Nephron (organoid): Measurements from ENCODE around the gene NIT2.

ENCODE experiments used
- H3K27ac Mint-ChIP-seq, 3 experiments: 2 replicates each; pipeline ENCODE4 v1.8.0; 2020; ENCODE audit warnings: mixed read lengths in 3 of 3, mild to moderate bottlenecking in 2 of 3, moderate library complexity in 1 of 3
- H3K27me3 Mint-ChIP-seq: 2 replicates; pipeline ENCODE4 v1.8.0; 2021; ENCODE audit warnings: low read depth, mild to moderate bottlenecking, moderate library complexity, mixed read lengths
- H3K36me3 Mint-ChIP-seq: 2 replicates; pipeline ENCODE4 v1.8.0; 2020; ENCODE audit warnings: low read depth, mixed read lengths
- H3K4me1 Mint-ChIP-seq: 2 replicates; pipeline ENCODE4 v1.8.0; 2020; ENCODE audit warnings: mixed read lengths
- H3K4me3 Mint-ChIP-seq, 3 experiments: 2 replicates each; pipeline ENCODE4 v1.8.0; 2020; ENCODE audit warnings: mild to moderate bottlenecking in 3 of 3, mixed read lengths in 3 of 3, moderate library complexity in 2 of 3
- H3K9me3 Mint-ChIP-seq: 2 replicates; pipeline ENCODE4 v1.8.0; 2020; ENCODE audit warnings: mixed read lengths
- TF ChIP-seq, protein P1 (sequence below), 3 experiments: fragments of 200-600 bp; sonication (generic); IDR thresholded peaks; one replicate each; pipeline ENCODE4 v1.5.0; 2021; ENCODE audit warnings: antibody characterized with exemption in 3 of 3; ENCODE audit not compliant: unreplicated experiment in 3 of 3

Gene NIT2

DNA sequence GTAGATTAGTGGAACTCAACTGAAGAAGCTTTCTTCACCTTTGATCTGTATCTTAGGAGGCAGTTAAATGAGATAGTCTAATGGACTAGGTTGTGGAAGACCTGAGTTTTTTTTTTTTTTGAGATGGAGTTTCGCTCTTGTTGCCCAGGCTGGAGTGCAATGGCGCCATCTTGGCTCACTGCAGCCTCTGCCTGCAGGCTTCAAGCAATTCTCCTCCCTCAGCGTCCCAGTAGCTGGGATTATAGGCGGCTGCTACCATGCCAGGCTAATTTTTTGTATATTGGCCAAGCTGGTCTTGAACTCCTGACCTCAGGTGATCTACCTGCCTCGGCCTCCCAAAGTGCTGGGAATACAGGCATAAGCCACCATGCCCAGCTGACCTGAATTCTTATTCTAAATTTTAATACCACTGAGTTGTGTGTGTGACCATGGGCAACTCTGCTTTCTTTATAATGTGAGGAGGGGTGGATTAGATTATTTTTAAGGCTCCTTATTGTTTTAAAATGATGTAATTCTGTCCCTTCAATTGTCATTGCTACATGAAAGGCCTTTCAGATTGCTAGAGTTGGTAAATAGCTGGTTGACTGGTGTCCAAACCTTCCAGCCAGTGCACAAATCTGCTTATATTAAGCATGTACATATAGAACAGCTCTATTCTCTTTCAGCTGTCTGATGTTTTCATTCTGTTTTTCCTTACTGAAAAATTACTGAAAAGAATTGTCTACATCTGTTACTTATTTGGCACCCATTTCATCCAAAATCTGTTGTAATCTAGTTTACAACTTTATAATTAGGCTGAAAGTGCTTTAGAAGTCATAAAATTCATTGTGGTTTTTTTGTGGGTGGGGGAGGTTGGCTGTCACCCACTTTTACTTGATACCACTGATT is 69.0 kb downstream of the NIT2 start:
- peaks cover 20% of the 10 kb centered on the region for H3K9me3 Mint-ChIP-seq
- peak overlapping the region; percentile 97 to 99 (median 98) for H3K27ac Mint-ChIP-seq
- H3K27me3 Mint-ChIP-seq = no peaks in the 10 kb centered on the region
- TF ChIP-seq, protein P1, sequence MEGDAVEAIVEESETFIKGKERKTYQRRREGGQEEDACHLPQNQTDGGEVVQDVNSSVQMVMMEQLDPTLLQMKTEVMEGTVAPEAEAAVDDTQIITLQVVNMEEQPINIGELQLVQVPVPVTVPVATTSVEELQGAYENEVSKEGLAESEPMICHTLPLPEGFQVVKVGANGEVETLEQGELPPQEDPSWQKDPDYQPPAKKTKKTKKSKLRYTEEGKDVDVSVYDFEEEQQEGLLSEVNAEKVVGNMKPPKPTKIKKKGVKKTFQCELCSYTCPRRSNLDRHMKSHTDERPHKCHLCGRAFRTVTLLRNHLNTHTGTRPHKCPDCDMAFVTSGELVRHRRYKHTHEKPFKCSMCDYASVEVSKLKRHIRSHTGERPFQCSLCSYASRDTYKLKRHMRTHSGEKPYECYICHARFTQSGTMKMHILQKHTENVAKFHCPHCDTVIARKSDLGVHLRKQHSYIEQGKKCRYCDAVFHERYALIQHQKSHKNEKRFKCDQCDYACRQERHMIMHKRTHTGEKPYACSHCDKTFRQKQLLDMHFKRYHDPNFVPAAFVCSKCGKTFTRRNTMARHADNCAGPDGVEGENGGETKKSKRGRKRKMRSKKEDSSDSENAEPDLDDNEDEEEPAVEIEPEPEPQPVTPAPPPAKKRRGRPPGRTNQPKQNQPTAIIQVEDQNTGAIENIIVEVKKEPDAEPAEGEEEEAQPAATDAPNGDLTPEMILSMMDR (IDR thresholded peaks at IDR 0.05; ENCODE audit: unreplicated experiment in 3 of 3) = no peak
- H3K36me3 Mint-ChIP-seq = peaks cover 30% of the 10 kb centered on the region
- H3K4me1 Mint-ChIP-seq = peaks cover 39% of the 10 kb centered on the region
- peak overlapping the region; percentile 92 to 96 (median 93) for H3K4me3 Mint-ChIP-seq

DNA sequence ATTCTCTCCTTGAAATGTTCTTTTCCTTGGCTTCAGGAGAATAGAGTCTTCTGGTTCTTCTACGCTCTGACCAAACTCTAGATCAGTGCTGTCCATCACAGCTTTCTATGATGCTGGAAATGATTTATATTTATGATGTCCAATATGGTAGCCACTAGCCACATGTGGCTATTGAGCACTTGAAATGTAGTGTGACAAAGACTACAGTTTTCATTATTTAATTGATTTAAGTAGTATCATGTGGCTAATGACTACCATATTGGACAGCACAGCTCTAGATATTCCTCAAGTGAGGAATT is 69.6 kb downstream of the NIT2 start:
- H3K4me3 Mint-ChIP-seq = peak overlapping the region; percentile 92 to 96 (median 93)
- peak overlapping the region in 1 of 3 experiments; percentile 12 for H3K27ac Mint-ChIP-seq
- H3K27me3 Mint-ChIP-seq = no peaks in the 10 kb centered on the region
- peaks cover 34% of the 10 kb centered on the region for H3K4me1 Mint-ChIP-seq
- TF ChIP-seq, protein P1 (IDR thresholded peaks at IDR 0.05; ENCODE audit: unreplicated experiment in 3 of 3) = no peak
- H3K9me3 Mint-ChIP-seq = peaks cover 24% of the 10 kb centered on the region
- H3K36me3 Mint-ChIP-seq = peaks cover 35% of the 10 kb centered on the region

DNA sequence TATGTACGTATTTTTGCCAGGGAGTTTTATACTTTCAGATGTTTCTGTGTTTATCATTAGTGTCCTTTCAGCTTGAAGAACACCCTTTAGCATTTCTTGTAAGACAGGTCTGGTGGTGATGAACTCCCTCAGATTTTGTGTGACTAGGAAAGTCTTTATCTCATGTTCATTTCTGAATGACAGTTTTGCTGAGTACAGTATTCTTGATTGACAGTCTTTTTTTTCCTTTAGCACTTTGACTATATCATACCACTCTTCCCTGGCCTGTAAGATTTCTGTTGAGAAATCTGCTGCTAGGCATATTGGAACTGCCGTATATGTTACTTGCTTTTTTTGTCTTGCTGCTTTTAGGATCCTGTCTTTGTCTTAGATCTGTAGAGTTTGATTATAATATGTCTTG is 72.6 kb downstream of the NIT2 start:
- Mint-ChIP-seq H3K36me3 (peaks cover 55% of the 10 kb centered on the region), H3K9me3 (peaks cover 37% of the 10 kb centered on the region), H3K27me3 (no peaks in the 10 kb centered on the region), H3K4me1 (peaks cover 27% of the 10 kb centered on the region), H3K27ac (no peak overlapping the region), H3K4me3 (no peak overlapping the region)
- TF ChIP-seq, protein P1 (IDR thresholded peaks at IDR 0.05; ENCODE audit: unreplicated experiment in 3 of 3) = no peak

DNA sequence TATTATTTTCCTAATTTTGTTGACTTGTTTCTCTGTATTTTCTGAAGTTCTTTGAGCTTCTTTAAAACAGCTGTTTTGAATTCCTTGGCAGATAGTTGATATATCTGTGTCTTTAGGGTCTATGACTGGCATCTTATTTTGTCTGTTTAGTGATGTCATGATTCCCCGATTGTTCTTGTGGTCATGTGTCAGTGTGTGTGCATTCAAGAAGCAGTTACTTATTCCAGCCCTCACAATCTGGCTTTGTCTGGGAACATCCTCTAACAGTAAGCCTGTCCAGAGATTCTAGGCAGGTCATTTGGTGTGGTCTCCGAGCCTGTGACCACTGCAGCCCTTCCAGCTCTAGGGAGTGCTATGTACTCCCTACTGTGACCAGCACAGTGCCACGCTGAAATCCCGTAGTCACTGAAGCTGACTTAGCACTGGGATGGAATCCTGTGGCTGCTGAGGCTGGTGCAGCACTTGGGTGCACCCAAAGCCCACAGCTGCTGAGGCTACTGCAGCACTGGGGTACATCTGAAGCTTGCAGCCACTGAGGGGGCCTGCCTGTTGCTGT is 73.5 kb downstream of the NIT2 start:
- H3K4me1 Mint-ChIP-seq = peaks cover 27% of the 10 kb centered on the region
- H3K4me3 Mint-ChIP-seq = no peak overlapping the region
- no peaks in the 10 kb centered on the region for H3K27me3 Mint-ChIP-seq
- H3K27ac Mint-ChIP-seq = no peak overlapping the region
- peaks cover 41% of the 10 kb centered on the region for H3K9me3 Mint-ChIP-seq
- peaks cover 64% of the 10 kb centered on the region for H3K36me3 Mint-ChIP-seq
- TF ChIP-seq, protein P1 (IDR thresholded peaks at IDR 0.05; ENCODE audit: unreplicated experiment in 3 of 3) = no peak
